Esophagus muscularis mucosa (tissue), 4 donors: Measurements from ENCODE around the gene ACVRL1.

Source experiments
- CTCF ChIP-seq, 3 experiments: fragments of 200-600 bp in 2 of 3; fragments of 450-650 bp in 1 of 3; sonication (generic) in 2 of 3; IDR thresholded peaks; one replicate each; pipeline ENCODE4 v1.5.1; 2017 to 2019; ENCODE audit warnings: antibody characterized with exemption in 3 of 3, mild to moderate bottlenecking in 2 of 3, moderate library complexity in 1 of 3
- EP300 ChIP-seq: sonication (generic); formaldehyde crosslinking; IDR thresholded peaks from one replicate; pipeline ENCODE4 v1.6.1; 2017; ENCODE audit warnings: antibody characterized with exemption
- POLR2A ChIP-seq: fragments of 450-650 bp; IDR thresholded peaks from one replicate; pipeline ENCODE4 v1.6.1; 2017; ENCODE audit warnings: antibody characterized with exemption, moderate library complexity, mild to moderate bottlenecking, low read depth
- POLR2AphosphoS5 ChIP-seq, 2 donors: sonication (generic); formaldehyde crosslinking; IDR thresholded peaks; one replicate each; pipeline ENCODE4 v1.6.1; 2017; ENCODE audit warnings: antibody characterized with exemption in 2 of 2

GRCh38 chr12:51896236-51896635 lies 11.1 kb upstream of the ACVRL1 start:
- TF ChIP-seq POLR2A: no peak
- no peak for TF ChIP-seq CTCF (IDR thresholded peaks at IDR 0.05)
- no peak for TF ChIP-seq POLR2AphosphoS5 (IDR thresholded peaks at IDR 0.05)
- TF ChIP-seq EP300: no peak
